ENCODE results near the gene IL11RA. TPM values are rescaled to one million over a fixed set of nuclear protein-coding genes. Genes with fewer than 3 reads are reported as not detected.

Gene IL11RA
- total and polyA plus RNA-seq, 2 donors (not counting 3 experiments of a cell fraction or from before 2014, with no cell fraction given) = 15.3 to 18.6 TPM

DNA sequence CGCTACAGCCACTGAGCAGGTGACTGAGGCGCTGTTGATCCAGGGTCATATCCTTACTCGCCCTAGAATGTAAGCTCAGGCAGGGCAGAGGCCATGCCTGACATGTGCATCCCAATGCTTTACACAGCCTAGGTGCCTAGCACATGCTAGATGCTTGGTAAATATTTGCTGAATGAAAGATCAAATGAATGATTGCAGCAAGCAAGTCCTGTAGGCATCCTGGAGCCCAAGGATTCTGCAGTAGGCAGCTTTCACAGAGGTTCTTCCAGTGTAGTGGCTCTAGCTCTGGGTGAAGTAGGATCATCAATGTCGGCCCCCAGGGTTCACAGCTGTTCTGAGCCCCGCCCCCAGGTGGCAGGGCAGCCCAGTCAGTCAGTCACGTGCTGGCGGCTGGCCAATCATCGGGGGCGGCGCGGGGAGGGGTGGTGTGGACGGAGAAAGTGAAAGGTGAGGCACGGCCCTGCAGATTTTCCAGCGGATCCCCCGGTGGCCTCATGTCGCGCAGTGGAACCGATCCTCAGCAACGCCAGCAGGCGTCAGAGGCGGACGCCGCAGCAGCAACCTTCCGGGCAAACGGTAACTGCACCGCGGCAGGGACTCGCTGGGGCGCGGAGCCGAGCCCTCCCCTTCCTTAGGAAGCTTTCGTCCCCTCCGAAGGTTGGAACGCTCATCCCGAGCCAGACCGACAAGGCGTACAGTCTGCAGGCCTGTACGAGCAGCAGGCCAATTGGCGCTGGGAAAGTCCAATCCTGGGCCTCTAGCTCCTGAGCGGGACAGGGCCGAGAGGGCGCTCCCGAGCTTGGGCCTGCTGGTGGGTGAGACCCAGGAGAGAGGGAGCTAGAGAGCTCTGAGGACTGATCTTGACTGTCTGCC, 5.5 kb upstream of the IL11RA start, which contains the start of gene GALT:
Gene GALT, plus strand, starts transcription at position 465 of the 873 bp plus-strand sequence. Its CDS starts 30 bp downstream, at position 495.
- H3K4me1 ChIP-seq (ENCODE audit: control insufficient read depth, extremely low read depth, insufficient read depth, low read length) = peaks cover 17% of the 10 kb centered on the region
- peak within 1 kb of the TSS; percentile 41 for H3K27ac ChIP-seq (ENCODE audit: insufficient read depth, low read depth, low read length)
- dilution Hi-C loops (cut with MboI; ENCODE audit: extremely low pct_ligation_motif_present, low sequenced_read_pairs) = no loop called here
- H3K4me2 ChIP-seq (ENCODE audit: insufficient read depth, low read length) = peak within 1 kb of the TSS; percentile 82
- FAIRE-seq = peak; percentile 93
- TF ChIP-seq, protein P1, sequence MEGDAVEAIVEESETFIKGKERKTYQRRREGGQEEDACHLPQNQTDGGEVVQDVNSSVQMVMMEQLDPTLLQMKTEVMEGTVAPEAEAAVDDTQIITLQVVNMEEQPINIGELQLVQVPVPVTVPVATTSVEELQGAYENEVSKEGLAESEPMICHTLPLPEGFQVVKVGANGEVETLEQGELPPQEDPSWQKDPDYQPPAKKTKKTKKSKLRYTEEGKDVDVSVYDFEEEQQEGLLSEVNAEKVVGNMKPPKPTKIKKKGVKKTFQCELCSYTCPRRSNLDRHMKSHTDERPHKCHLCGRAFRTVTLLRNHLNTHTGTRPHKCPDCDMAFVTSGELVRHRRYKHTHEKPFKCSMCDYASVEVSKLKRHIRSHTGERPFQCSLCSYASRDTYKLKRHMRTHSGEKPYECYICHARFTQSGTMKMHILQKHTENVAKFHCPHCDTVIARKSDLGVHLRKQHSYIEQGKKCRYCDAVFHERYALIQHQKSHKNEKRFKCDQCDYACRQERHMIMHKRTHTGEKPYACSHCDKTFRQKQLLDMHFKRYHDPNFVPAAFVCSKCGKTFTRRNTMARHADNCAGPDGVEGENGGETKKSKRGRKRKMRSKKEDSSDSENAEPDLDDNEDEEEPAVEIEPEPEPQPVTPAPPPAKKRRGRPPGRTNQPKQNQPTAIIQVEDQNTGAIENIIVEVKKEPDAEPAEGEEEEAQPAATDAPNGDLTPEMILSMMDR (IDR thresholded peaks at IDR 0.05; ENCODE audit: extremely low read depth in 1 of 2, insufficient read depth in 1 of 2, low read depth in 1 of 2, low read length in 2 of 2) = peak in 1 of 2 donors; percentile 54
- TF ChIP-seq POLR2A (IDR thresholded peaks at IDR 0.05; ENCODE audit: low read depth, low read length) (peak; percentile 51), MYC (IDR thresholded peaks at IDR 0.05; ENCODE audit: low read depth, low read length) (no peak), FOS (IDR thresholded peaks at IDR 0.05; ENCODE audit: borderline replicate concordance, insufficient read depth, low read length) (no peak), POLR2AphosphoS5 (IDR thresholded peaks at IDR 0.05; ENCODE audit: insufficient read depth, low read depth, low read length) (peak; percentile 71)
- TF ChIP-seq, protein P2, sequence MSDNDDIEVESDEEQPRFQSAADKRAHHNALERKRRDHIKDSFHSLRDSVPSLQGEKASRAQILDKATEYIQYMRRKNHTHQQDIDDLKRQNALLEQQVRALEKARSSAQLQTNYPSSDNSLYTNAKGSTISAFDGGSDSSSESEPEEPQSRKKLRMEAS (IDR thresholded peaks at IDR 0.05; ENCODE audit: insufficient read depth, insufficient read length) = peak; percentile 93
- peak; percentile 88 for DNase-seq (ENCODE audit: low read depth, low spot score)
- no peaks in the 10 kb centered on the region for H4K20me1 ChIP-seq (replicated peaks; ENCODE audit: control insufficient read depth, extremely low read depth, insufficient read depth, low read length)
- no peaks in the 10 kb centered on the region for H3K9me1 ChIP-seq (replicated peaks; ENCODE audit: control insufficient read depth, extremely low read depth, insufficient read depth, low read length)
- peaks cover 6% of the 10 kb centered on the region for H3K79me2 ChIP-seq (ENCODE audit: control insufficient read depth, insufficient read depth, low read length)
- intact Hi-C loops (cut with micrococcal nuclease) = loop anchor here (1.0 kb wide), 1 partner anchor 9 kb away; the partner anchor contains the start of gene SIGMAR1
- POLR2A ChIA-PET = interaction anchor here (1.5 to 1.9 kb wide), 2 partner anchors 9 to 19 kb away, joined by 7 read pairs; partner anchors contain the start of gene SIGMAR1
- peaks cover 0 to 14% of the 10 kb centered on the region in 2 experiments for H3K36me3 ChIP-seq (ENCODE audit: control insufficient read depth in 2 of 2, extremely low read depth in 1 of 2, insufficient read depth in 2 of 2, low read length in 2 of 2)
- no TSS peak for BruUV-seq (replicated peaks)
- peak within 1 kb of the TSS; percentile 53 to 78 (median 75) for H3K4me3 ChIP-seq (replicated peaks in 1 of 3; ENCODE audit: insufficient read depth in 1 of 3, low read depth in 1 of 3, low read length in 3 of 3)
- peak within 1 kb of the TSS; percentile 98 for H2AFZ ChIP-seq (ENCODE audit: low read depth, low read length)
- no peaks in the 10 kb centered on the region for H3K27me3 ChIP-seq (ENCODE audit: control insufficient read depth in 2 of 2, insufficient read depth in 2 of 2, low read length in 2 of 2)
- CTCF ChIA-PET = interaction anchor here (0.7 to 2.2 kb wide), 11 partner anchors 9 to 56 kb away, joined by 3 to 21 read pairs (median 6); partner anchors contain the start of gene SIGMAR1
- peak within 1 kb of the TSS; percentile 68 for H3K9ac ChIP-seq (replicated peaks; ENCODE audit: extremely low read depth, insufficient read depth, low read length)
- no peaks in the 10 kb centered on the region for H3K9me3 ChIP-seq (replicated peaks; ENCODE audit: control insufficient read depth, insufficient read depth, low read length)
